WI38 (cell line): ENCODE measurements around the gene ZNF407.

Source experiments
- H3K4me3 ChIP-seq: 2 replicates; pipeline ENCODE4 v1.5.1; 2011; ENCODE audit warnings: low read depth, mild to moderate bottlenecking, control low read depth, low read length
- CTCF ChIP-seq: IDR thresholded peaks from 2 replicates; pipeline ENCODE4 v1.5.1; 2012; ENCODE audit warnings: low read depth, mild to moderate bottlenecking, control low read depth, low read length

ZNF407 gene

GRCh38 chr18:75057169-75057960 lies 459.7 kb downstream of the ZNF407 start:
- no peak for TF ChIP-seq CTCF

GRCh38 chr18:75060185-75060584 lies 462.5 kb downstream of the ZNF407 start:
- TF ChIP-seq CTCF: no peak
- H3K4me3 ChIP-seq: no peak overlapping the region

More at GRCh38 chr18:75057169-75057960, 459.7 kb downstream of the ZNF407 start:
- H3K4me3 ChIP-seq: no peak overlapping the region

- TF ChIP-seq CTCF: no peak
- H3K4me3 ChIP-seq: no peak overlapping the region
Measured at GRCh38 chr18:75062297-75062886, 464.7 kb downstream of the ZNF407 start.

DNA sequence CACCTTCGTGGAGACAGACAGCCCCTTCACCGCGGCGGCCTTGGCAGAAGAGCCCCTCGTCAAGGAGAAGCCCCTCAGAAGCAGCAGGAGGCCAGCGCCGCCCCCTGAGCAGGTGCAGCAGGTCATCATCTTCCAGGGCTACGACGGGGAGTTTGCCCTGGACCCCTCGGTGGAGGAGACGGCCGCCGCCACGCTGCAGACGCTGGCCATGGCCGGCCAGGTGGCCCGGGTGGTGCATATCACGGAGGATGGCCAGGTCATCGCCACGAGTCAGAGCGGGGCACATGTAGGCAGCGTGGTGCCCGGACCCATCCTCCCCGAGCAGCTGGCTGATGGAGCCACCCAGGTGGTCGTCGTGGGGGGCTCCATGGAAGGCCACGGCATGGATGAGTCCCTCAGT lies 465.5 kb downstream of the ZNF407 start:
- H3K4me3 ChIP-seq: no peak overlapping the region
- no peak for TF ChIP-seq CTCF

GRCh38 chr18:75063615-75064512 lies 466.2 kb downstream of the ZNF407 start:
- no peak for TF ChIP-seq CTCF
- no peak overlapping the region for H3K4me3 ChIP-seq

DNA sequence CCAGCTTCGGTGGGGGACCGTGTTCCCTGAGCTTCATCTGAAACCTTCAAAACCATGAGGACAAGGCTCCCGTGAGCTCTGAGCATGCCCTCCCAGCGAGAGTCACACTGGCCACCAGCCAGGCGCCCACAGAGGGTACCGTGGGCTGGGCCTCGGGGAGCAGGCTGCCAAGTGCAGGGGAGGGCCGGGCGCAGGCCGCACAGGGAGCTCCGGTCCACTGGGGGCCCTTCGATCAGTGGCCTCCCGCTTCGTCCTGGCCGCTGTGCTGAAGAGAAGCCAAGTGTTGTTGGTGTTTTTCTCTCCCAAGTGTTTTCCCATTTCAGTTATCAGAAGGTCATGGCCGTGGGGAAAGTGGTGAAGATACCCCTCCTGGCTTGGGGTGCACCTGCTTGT lies 466.8 kb downstream of the ZNF407 start:
- H3K4me3 ChIP-seq: no peak overlapping the region
- no peak for TF ChIP-seq CTCF
